ENCODE data around the gene GARS1. TPM values are rescaled to one million over a fixed set of nuclear protein-coding genes. Genes with fewer than 3 reads are reported as not detected.

GARS1 gene
- total RNA-seq, 1 donor from 2014 or later = 262 TPM

DNA sequence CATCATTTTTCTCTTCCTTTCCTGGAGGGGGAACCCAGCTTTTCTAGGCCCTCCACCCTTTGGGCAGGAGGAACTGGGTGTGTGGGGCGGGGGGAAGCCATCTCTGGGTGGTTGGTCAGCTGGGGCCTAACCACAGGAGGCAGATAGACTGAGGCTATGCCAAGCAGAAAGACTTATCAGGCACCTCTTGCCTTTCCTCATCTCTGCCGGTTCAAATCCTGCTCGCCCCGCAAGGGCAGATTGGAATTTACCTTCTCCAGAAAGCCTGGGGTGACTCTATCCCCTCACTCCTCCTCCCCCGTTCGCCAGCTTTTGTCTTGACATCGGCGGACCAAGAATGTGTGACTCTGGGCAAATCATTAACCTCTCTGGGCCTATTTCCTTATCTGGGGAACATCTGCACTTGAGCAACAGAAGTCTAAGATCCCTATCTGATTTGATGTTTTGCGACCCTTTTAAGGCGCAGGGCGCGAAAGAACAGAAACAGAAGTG, 584 bp upstream of the GARS1 start:
- Mint-ChIP-seq H3K4me1 (peaks cover 48% of the 10 kb centered on the region), H3K27ac (peak overlapping the region; percentile 98), H3K9me3 (no peaks in the 10 kb centered on the region), H3K27me3 (no peaks in the 10 kb centered on the region), H3K36me3 (ENCODE audit: low read depth) (peaks cover 25% of the 10 kb centered on the region), H3K4me3 (peak overlapping the region; percentile 94)
- intact Hi-C loops (cut with micrococcal nuclease) = loop anchor here (1.0 to 10.0 kb wide), 8 partner anchors 19 to 1901 kb away; partner anchors contain the start of genes AVL9, FKBP14, GGCT and LSM5
- DNase-seq = no peak

GRCh38 chr7:30595436-30596013, 847 bp downstream of the GARS1 start:
- H3K9me3 Mint-ChIP-seq = no peaks in the 10 kb centered on the region
- no peaks in the 10 kb centered on the region for H3K27me3 Mint-ChIP-seq
- H3K27ac Mint-ChIP-seq = peak overlapping the region; percentile 98
- H3K36me3 Mint-ChIP-seq (ENCODE audit: low read depth) = peaks cover 34% of the 10 kb centered on the region
- H3K4me3 Mint-ChIP-seq = peak overlapping the region; percentile 94
- intact Hi-C loops (cut with micrococcal nuclease) = loop anchor here (1.0 to 10.0 kb wide), 6 partner anchors 17 to 1899 kb away; partner anchors contain the start of genes AVL9, FKBP14, LSM5 and MTURN
- H3K4me1 Mint-ChIP-seq = peaks cover 52% of the 10 kb centered on the region
- DNase-seq = no peak

DNA sequence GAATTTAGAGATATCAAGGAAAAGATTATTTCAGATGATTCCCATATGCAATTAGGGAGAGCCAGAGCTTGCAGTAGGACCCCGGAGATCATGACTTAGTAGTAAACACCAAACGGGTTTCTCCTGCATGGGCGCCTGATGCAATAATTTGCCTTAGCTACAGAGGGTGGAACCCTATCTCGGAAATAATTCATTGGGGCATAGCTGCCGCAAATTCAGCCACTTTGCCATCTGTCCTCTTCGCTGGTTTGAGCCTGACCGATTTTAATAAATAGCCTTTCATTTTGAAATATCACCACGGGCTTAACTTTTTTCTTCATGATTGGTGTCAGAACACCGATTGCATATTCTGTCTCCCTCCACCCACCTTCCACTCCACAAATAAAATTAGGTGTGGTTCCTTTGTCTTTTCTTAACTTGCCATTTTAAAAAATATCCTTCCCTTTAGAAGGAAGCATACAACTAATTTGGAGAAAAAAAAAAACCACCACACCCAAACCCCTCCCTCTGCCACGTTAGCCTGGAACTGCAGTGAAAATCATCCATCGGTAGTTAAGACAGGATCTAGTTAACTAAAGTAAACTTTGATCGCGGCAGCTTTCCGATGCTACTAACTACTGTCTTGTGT, 1.4 kb downstream of the GARS1 start:
- Mint-ChIP-seq H3K27ac (peak overlapping the region; percentile 98), H3K36me3 (ENCODE audit: low read depth) (peaks cover 39% of the 10 kb centered on the region)
- intact Hi-C loops (cut with micrococcal nuclease) = loop anchor here (1.0 to 10.0 kb wide), 4 partner anchors 31 to 1899 kb away; partner anchors contain the start of genes AVL9, LSM5 and MTURN

GRCh38 chr7:30596721-30597120, 2.0 kb downstream of the GARS1 start:
- Mint-ChIP-seq H3K27me3 (no peaks in the 10 kb centered on the region), H3K4me1 (peaks cover 52% of the 10 kb centered on the region), H3K4me3 (peak overlapping the region; percentile 94), H3K36me3 (ENCODE audit: low read depth) (peaks cover 44% of the 10 kb centered on the region), H3K27ac (peak overlapping the region; percentile 98), H3K9me3 (no peaks in the 10 kb centered on the region)
- DNase-seq = no peak
- intact Hi-C loops (cut with micrococcal nuclease) = loop anchor here (1.0 to 10.0 kb wide), 4 partner anchors 31 to 1898 kb away; partner anchors contain the start of genes AVL9, LSM5 and MTURN

More for the DNA sequence above, 1.4 kb downstream of the GARS1 start:
- DNase-seq = peak; percentile 64
- Mint-ChIP-seq H3K27me3 (no peaks in the 10 kb centered on the region), H3K4me3 (peak overlapping the region; percentile 94), H3K9me3 (no peaks in the 10 kb centered on the region), H3K4me1 (peaks cover 53% of the 10 kb centered on the region)

- no peak for DNase-seq
- Mint-ChIP-seq H3K27ac (peak overlapping the region; percentile 65), H3K27me3 (no peaks in the 10 kb centered on the region), H3K9me3 (no peaks in the 10 kb centered on the region), H3K36me3 (ENCODE audit: low read depth) (peaks cover 55% of the 10 kb centered on the region), H3K4me3 (peak overlapping the region; percentile 30), H3K4me1 (peaks cover 48% of the 10 kb centered on the region)
- intact Hi-C loops (cut with micrococcal nuclease) = loop anchor here (10.0 kb wide), 3 partner anchors 273 to 1897 kb away; partner anchors contain the start of genes AVL9, LSM5 and MTURN
These were observed 3.6 kb downstream of the GARS1 start for GRCh38 chr7:30598121-30598876.

DNA sequence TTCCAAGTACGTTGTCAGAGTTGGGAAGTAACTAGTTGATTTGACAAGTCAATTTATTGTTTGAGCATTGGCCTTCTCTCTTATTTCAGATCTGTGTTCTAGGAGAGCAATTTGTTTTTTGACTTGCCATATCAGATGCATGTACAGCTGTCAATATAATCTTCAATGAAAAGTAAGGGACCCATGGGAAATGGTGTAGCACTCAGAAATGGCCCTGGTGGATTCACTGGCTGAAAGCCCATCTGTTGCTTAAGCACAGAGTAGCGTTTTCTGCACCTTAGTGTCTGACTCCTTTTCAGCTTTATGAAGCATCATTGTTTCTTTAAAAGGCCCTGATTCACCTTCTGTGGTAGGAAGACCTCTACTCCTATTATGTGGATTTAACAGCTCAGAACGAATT, 10.2 kb downstream of the GARS1 start:
- Mint-ChIP-seq H3K4me1 (peaks cover 41% of the 10 kb centered on the region), H3K36me3 (ENCODE audit: low read depth) (peaks cover 81% of the 10 kb centered on the region), H3K9me3 (no peaks in the 10 kb centered on the region), H3K4me3 (no peak overlapping the region), H3K27me3 (no peaks in the 10 kb centered on the region), H3K27ac (peak overlapping the region; percentile 70)
- DNase-seq = no peak
- intact Hi-C loops (cut with micrococcal nuclease) = no loop called here

- no peak for DNase-seq
- intact Hi-C loops (cut with micrococcal nuclease) = no loop called here
- no peaks in the 10 kb centered on the region for H3K27me3 Mint-ChIP-seq
- H3K36me3 Mint-ChIP-seq (ENCODE audit: low read depth) = peaks cover 80% of the 10 kb centered on the region
- H3K4me3 Mint-ChIP-seq = no peak overlapping the region
- peak overlapping the region; percentile 16 for H3K27ac Mint-ChIP-seq
- H3K4me1 Mint-ChIP-seq = peaks cover 40% of the 10 kb centered on the region
- H3K9me3 Mint-ChIP-seq = no peaks in the 10 kb centered on the region
These were observed 11.2 kb downstream of the GARS1 start for GRCh38 chr7:30605832-30606231.

DNA sequence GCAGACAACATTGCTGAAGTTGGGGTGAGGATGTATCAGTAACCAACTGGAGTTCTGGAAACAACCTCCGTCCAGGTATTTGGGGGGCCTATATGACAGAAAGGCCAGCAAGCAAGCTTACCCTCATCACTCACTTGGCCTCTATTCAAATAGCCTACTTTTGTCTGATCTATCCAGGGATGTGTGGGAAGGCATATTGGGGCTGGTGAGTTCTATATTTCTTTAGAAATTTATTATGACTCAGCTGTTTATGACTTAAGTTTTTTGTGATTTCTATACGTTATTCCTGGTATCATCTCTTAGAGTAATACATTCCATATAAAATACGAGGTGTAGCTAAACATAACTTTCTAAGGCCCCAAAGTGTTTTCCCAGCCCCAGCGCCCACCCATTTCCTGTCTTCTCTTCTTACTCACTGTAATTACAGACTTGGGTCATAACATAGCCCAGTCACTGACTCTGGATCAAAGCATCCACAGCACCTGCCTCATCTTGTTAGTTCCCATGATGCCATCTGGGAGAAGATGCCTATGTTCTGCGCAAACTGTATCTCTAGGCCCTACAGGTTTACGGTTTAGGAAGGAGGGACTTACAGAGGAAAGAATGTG, 18.1 kb downstream of the GARS1 start:
- Mint-ChIP-seq H3K36me3 (ENCODE audit: low read depth) (peaks cover 84% of the 10 kb centered on the region), H3K4me3 (peak overlapping the region; percentile 44), H3K27me3 (no peaks in the 10 kb centered on the region), H3K4me1 (peaks cover 42% of the 10 kb centered on the region), H3K27ac (peak overlapping the region; percentile 82), H3K9me3 (no peaks in the 10 kb centered on the region)
- intact Hi-C loops (cut with micrococcal nuclease) = loop anchor here (2.0 kb wide), 2 partner anchors 14 to 18 kb away; partner anchors contain the start of gene GARS1
- DNase-seq = no peak

DNA sequence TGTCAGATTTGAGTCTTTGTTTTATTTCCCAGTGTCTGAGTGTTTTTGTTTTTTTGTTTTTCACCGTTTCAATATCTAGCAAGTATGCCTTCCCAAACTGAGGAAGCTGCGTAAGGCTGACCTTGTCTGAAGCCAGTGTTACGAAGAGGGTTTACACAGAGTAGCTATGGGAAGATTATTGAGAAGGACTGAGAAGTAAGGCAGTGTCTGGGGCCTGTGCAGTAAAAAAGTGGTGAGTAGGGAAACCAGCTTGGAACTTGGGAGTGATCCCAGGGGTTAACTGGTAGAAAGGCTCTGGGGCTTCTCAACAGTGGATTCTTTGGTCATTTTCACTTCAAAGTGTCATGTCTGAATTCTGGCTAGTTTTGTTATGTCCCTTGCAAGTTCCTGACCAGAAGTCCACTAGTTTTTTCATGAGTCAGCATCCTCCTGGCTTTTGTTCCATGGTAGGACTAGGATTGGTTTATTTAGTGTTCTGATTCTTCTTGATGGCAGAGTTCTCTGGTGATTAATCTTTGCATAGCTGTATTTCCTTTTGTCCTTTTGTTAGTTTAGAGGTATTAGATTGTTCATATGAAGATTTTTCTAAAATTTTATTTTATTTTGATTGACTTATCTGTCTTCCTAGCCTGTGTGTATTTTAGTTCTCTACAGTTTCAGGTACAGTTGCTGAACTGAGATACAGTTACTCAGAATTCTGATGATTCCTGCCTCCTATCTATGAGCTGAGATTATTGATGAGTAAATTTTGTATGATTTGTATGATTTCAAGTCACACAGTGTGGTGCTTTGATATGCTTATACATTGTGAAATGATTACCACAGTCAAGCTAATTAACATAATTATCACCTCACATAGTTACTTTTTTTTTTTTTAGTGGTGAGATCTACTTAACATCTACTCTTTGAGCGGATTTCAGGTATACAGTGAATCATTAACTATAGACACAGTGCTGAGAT, 19.0 kb downstream of the GARS1 start:
- DNase-seq = no peak
- Mint-ChIP-seq H3K4me3 (no peak overlapping the region), H3K27me3 (no peaks in the 10 kb centered on the region), H3K27ac (peak overlapping the region; percentile 82), H3K36me3 (ENCODE audit: low read depth) (peaks cover 82% of the 10 kb centered on the region), H3K4me1 (peaks cover 40% of the 10 kb centered on the region), H3K9me3 (no peaks in the 10 kb centered on the region)
- intact Hi-C loops (cut with micrococcal nuclease) = loop anchor here (2.0 kb wide), 2 partner anchors 13 to 19 kb away; partner anchors contain the start of gene GARS1

GRCh38 chr7:30616318-30616717, 21.6 kb downstream of the GARS1 start:
- Mint-ChIP-seq H3K27me3 (no peaks in the 10 kb centered on the region), H3K27ac (no peak overlapping the region), H3K9me3 (no peaks in the 10 kb centered on the region), H3K4me3 (no peak overlapping the region), H3K36me3 (ENCODE audit: low read depth) (peaks cover 75% of the 10 kb centered on the region), H3K4me1 (peaks cover 29% of the 10 kb centered on the region)
- DNase-seq = no peak
- intact Hi-C loops (cut with micrococcal nuclease) = no loop called here

- no peak overlapping the region for H3K4me3 Mint-ChIP-seq
- H3K4me1 Mint-ChIP-seq = peaks cover 28% of the 10 kb centered on the region
- DNase-seq = no peak
- peaks cover 78% of the 10 kb centered on the region for H3K36me3 Mint-ChIP-seq (ENCODE audit: low read depth)
- H3K9me3 Mint-ChIP-seq = no peaks in the 10 kb centered on the region
- H3K27ac Mint-ChIP-seq = no peak overlapping the region
- intact Hi-C loops (cut with micrococcal nuclease) = no loop called here
- H3K27me3 Mint-ChIP-seq = no peaks in the 10 kb centered on the region
These were observed 22.7 kb downstream of the GARS1 start for GRCh38 chr7:30617359-30617758.

DNA sequence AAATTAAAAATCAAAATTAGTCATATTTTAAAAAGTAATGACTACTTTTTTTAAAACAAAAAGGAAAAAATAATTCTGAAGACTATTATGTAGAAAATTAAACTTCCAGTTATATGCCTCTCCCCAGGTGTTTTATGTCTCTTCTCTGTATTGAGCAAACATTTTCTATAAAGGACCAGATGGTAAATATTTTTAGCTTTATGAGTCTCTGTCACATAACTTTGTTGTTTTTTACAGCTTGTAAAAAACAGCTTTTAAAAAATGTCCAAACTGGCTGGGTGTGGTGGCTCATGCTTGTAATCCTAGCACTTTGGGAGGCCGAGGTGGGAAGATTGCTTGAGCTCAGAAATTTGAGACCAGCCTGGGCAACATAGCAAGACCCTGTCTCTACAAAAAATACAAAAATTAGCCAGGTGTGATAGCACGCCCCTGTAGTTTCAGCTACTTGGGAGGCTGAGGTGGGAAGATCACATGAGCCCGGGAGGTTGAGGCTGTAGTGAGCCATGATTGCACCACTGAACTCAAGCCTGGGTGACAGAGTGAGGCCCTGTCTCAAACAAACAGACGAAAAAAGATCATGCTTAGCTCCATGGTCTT, 23.5 kb downstream of the GARS1 start:
- no peak overlapping the region for H3K27ac Mint-ChIP-seq
- intact Hi-C loops (cut with micrococcal nuclease) = no loop called here
- no peaks in the 10 kb centered on the region for H3K27me3 Mint-ChIP-seq
- peaks cover 20% of the 10 kb centered on the region for H3K4me1 Mint-ChIP-seq
- H3K9me3 Mint-ChIP-seq = no peaks in the 10 kb centered on the region
- H3K4me3 Mint-ChIP-seq = no peak overlapping the region
- DNase-seq = no peak
- H3K36me3 Mint-ChIP-seq (ENCODE audit: low read depth) = peaks cover 75% of the 10 kb centered on the region
